DOHH2 (cell line): ENCODE data around the gene VSTM2B.

Source experiments
- H3F3A ChIP-seq: fragments of 200-600 bp; sonication (generic), shearing (Covaris generic); 2 replicates; pipeline ENCODE4 v1.6.0; 2016; ENCODE audit warnings: antibody characterized with exemption, mild to moderate bottlenecking; ENCODE audit not compliant: control insufficient read depth, insufficient read depth
- H3K27ac ChIP-seq: fragments of 200-600 bp; sonication (generic); 2 replicates; pipeline ENCODE4 v1.5.1; 2014; ENCODE audit warnings: low read depth, mild to moderate bottlenecking, low read length, moderate library complexity
- H3K27me3 ChIP-seq: fragments of 200-600 bp; sonication (generic); 2 replicates; pipeline ENCODE4 v1.6.1; 2014; ENCODE audit warnings: mild to moderate bottlenecking, low read length, mixed read lengths; ENCODE audit not compliant: control insufficient read depth
- H3K36me3 ChIP-seq: fragments of 200-600 bp; sonication (generic); 2 replicates; pipeline ENCODE4 v1.6.1; 2014; ENCODE audit warnings: mild to moderate bottlenecking, low read length, moderate library complexity, mixed read lengths; ENCODE audit not compliant: control insufficient read depth
- H3K4me1 ChIP-seq: fragments of 200-600 bp; sonication (generic); 2 replicates; pipeline ENCODE4 v1.6.1; 2014; ENCODE audit warnings: mild to moderate bottlenecking, low read length, mixed read lengths; ENCODE audit not compliant: control insufficient read depth
- H3K4me2 ChIP-seq: fragments of 200-600 bp; sonication (generic); 2 replicates; pipeline ENCODE4 v1.6.0; 2014; ENCODE audit warnings: mild to moderate bottlenecking, low read length, moderate library complexity
- H3K4me3 ChIP-seq: fragments of 200-600 bp; sonication (generic); 2 replicates; pipeline ENCODE4 v1.5.1; 2014; ENCODE audit warnings: mild to moderate bottlenecking, low read length, mixed read lengths
- H3K79me2 ChIP-seq: fragments of 200-600 bp; sonication (generic); 2 replicates; pipeline ENCODE4 v1.6.1; 2014; ENCODE audit warnings: mild to moderate bottlenecking, low read length, mixed read lengths; ENCODE audit not compliant: control insufficient read depth
- H3K9me2 ChIP-seq: fragments of 200-600 bp; sonication (generic); replicated peaks from 2 replicates; pipeline ENCODE4 v1.6.1; 2014; ENCODE audit warnings: mild to moderate bottlenecking, low read length, mixed read lengths; ENCODE audit not compliant: control insufficient read depth
- H3K9me3 ChIP-seq: fragments of 200-600 bp; sonication (generic); 2 replicates; pipeline ENCODE4 v1.6.1; 2014; ENCODE audit warnings: antibody characterized with exemption, low read length, mixed read lengths; ENCODE audit not compliant: control insufficient read depth, insufficient read depth
- H4K20me1 ChIP-seq: fragments of 200-600 bp; sonication (generic); 2 replicates; pipeline ENCODE4 v1.6.0; 2014; ENCODE audit warnings: low read depth, mild to moderate bottlenecking, antibody characterized with exemption, low read length, moderate library complexity; ENCODE audit not compliant: control insufficient read depth, insufficient read depth
- CTCF ChIP-seq: fragments of 200-600 bp; sonication (generic); IDR thresholded peaks from one replicate; pipeline ENCODE4 v1.5.1; 2014; ENCODE audit warnings: antibody characterized with exemption, mild to moderate bottlenecking, low read depth, low read length; ENCODE audit not compliant: poor library complexity, severe bottlenecking
- EZH2phosphoT487 ChIP-seq: fragments of 200-600 bp; sonication (generic); IDR thresholded peaks from 2 replicates; pipeline ENCODE4 v1.6.1; 2017; ENCODE audit warnings: borderline replicate concordance, mild to moderate bottlenecking, antibody characterized with exemption, low read length, moderate library complexity, mixed read lengths

The VSTM2B gene

GRCh38 chr19:29515233-29515619 lies 10.6 kb upstream of the VSTM2B start:
- H3K79me2 ChIP-seq = no peaks in the 10 kb centered on the region
- H3K4me2 ChIP-seq = no peak overlapping the region
- no peaks in the 10 kb centered on the region for H4K20me1 ChIP-seq
- no peak overlapping the region for H3K4me3 ChIP-seq
- no peaks in the 10 kb centered on the region for H3K4me1 ChIP-seq
- no peaks in the 10 kb centered on the region for H3F3A ChIP-seq
- H3K9me3 ChIP-seq = no peaks in the 10 kb centered on the region
- no peaks in the 10 kb centered on the region for H3K9me2 ChIP-seq
- H3K36me3 ChIP-seq = no peaks in the 10 kb centered on the region
- H3K27ac ChIP-seq = no peak overlapping the region
- no peaks in the 10 kb centered on the region for H3K27me3 ChIP-seq
- TF ChIP-seq EZH2phosphoT487 (no peak), CTCF (no peak)

GRCh38 chr19:29515706-29516357 lies 10.0 kb upstream of the VSTM2B start:
- Histone ChIP-seq H3F3A (no peaks in the 10 kb centered on the region), H3K4me2 (no peak overlapping the region), H3K27me3 (no peaks in the 10 kb centered on the region), H3K36me3 (no peaks in the 10 kb centered on the region), H3K9me2 (no peaks in the 10 kb centered on the region), H3K27ac (no peak overlapping the region), H3K4me3 (no peak overlapping the region), H3K4me1 (no peaks in the 10 kb centered on the region), H3K9me3 (no peaks in the 10 kb centered on the region), H4K20me1 (no peaks in the 10 kb centered on the region), H3K79me2 (no peaks in the 10 kb centered on the region)
- TF ChIP-seq CTCF = no peak
- TF ChIP-seq EZH2phosphoT487 = no peak

GRCh38 chr19:29516358-29516725 lies 9.5 kb upstream of the VSTM2B start:
- TF ChIP-seq EZH2phosphoT487 (no peak), CTCF (no peak)
- Histone ChIP-seq H4K20me1 (no peaks in the 10 kb centered on the region), H3K27me3 (no peaks in the 10 kb centered on the region)

More at GRCh38 chr19:29516358-29516725, 9.5 kb upstream of the VSTM2B start:
- no peak overlapping the region for H3K4me3 ChIP-seq
- no peak overlapping the region for H3K4me2 ChIP-seq
- no peaks in the 10 kb centered on the region for H3K4me1 ChIP-seq
- no peaks in the 10 kb centered on the region for H3K9me3 ChIP-seq
- H3K9me2 ChIP-seq = no peaks in the 10 kb centered on the region
- no peak overlapping the region for H3K27ac ChIP-seq
- H3K36me3 ChIP-seq = no peaks in the 10 kb centered on the region
- H3F3A ChIP-seq = no peaks in the 10 kb centered on the region
- H3K79me2 ChIP-seq = no peaks in the 10 kb centered on the region
